ENCODE data around the gene PHC2. TPM values are rescaled to one million over a fixed set of nuclear protein-coding genes. Genes with fewer than 3 reads are reported as not detected.

PHC2 gene
- total RNA-seq, 2 experiments from 2014 or later = 43.0 to 43.7 TPM

DNA sequence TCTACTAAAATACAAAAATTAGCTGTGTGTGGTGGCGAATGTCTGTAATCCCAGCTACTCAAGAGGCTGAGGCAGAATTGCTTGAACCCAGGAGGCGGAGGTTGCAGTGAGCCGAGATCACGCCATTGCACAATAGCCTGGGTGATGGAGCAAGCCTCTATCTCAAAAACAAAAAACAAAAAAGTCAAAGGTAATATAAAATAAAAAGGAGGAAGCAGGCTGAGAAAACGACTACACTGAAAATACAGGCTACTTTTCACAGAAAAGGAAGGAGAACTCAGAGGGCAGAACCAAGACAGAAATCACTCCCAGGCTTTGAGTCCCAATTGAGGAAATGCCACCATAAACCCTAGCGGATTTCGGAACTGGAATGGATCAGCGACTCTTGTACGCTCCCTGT, 104.1 kb downstream of the PHC2 start:
- DNase-seq (no peak), ATAC-seq (ENCODE audit: low read depth) (no peak)
- Mint-ChIP-seq H3K27me3 (no peaks in the 10 kb centered on the region), H3K9me3 (no peaks in the 10 kb centered on the region), H3K36me3 (peaks cover 22% of the 10 kb centered on the region), H3K27ac (peak overlapping the region; percentile 51), H3K4me1 (peaks cover 9% of the 10 kb centered on the region), H3K4me3 (no peak overlapping the region)
- POLR2A ChIA-PET = no interaction called here

DNA sequence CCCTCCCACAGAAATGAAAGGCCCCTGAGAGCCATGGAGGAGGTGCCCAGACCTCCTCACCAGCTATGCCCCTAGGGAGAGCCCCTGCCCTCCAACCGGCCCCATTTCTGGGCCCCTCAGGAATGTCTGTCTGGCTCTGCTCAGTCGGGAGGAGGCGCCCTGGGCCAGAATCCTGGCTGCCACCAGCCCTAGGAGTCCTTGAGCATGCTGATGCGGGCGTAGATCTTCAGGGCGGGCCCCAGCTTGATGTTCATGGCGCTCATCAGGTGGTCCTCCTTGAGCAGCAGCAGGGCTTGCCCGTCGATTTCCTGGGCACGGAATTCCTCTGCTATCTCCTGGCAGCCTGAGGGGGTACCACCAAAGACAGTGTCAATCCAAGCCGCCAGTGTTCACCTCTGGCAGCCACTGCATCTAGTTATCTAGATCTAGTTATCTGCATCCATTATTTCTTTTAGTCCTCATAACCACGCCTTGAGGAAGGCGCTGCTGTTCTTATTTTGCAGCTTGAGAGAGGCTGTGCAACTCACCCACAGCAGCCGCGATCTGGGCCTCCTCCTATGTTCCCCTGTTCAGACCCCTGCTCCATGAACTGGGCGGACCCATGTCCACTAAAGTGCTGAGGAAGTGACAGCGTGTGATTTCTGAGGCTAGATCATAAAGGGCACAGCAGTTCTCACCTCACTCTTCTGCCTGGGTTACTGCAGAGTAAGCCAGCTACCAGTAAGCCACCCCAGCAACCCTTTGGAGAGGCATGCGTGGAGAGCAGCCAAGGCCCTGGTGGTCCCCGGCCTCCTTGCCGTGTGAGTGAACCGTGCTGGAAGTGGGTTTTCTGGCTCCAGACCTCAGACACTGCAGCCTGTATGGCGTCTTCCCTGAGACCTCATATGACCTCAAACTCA, 106.0 kb downstream of the PHC2 start:
- no peak for DNase-seq
- H3K4me3 Mint-ChIP-seq = no peak overlapping the region
- H3K27me3 Mint-ChIP-seq = no peaks in the 10 kb centered on the region
- H3K4me1 Mint-ChIP-seq = peaks cover 9% of the 10 kb centered on the region
- ATAC-seq (ENCODE audit: low read depth) = no peak
- H3K36me3 Mint-ChIP-seq = peaks cover 22% of the 10 kb centered on the region
- H3K27ac Mint-ChIP-seq = no peak overlapping the region
- H3K9me3 Mint-ChIP-seq = no peaks in the 10 kb centered on the region
- POLR2A ChIA-PET = no interaction called here

DNA sequence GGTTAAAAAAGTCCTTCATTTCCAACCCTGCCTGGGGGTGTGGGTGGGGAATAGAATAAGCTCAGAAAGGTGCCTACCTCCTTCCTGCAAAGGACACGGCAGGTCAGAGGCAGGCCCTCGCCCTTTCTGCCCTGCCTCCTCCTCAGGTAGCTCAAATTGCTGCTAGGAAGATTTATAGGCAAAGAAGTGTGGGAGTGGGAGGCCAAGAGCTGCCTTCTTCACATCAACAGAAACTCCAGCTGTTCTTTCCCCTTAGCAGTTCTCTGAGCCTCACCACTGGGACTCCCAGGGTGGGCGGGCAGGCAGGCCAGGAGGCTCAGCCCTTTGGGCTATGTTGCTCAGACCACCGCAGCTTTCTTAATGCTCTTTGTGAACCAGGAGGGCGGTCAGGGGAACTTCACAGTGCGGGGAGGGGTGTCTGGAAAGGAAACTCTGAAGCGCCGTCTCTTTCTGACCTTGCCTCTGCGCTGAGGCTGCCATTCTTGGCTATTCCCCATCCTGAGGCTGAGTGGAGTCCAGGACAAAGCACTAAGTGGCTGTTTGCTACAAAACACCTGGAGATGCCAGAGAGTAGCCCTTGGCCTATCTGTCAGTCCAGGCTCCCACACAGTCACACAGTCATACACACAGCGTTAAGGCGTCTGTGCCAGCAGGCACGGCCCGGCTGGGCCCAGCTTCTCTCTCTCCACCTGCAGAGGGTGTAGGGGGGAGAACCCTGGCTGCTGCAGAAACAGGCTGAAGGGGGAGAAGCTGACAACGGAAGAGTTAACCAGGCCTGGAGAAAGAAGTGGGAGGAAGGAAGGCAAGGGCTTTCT, 107.0 kb downstream of the PHC2 start:
- H3K27ac Mint-ChIP-seq = no peak overlapping the region
- DNase-seq (no peak), ATAC-seq (ENCODE audit: low read depth) (no peak)
- no peak overlapping the region for H3K4me3 Mint-ChIP-seq
- H3K4me1 Mint-ChIP-seq = peaks cover 7% of the 10 kb centered on the region
- no peaks in the 10 kb centered on the region for H3K27me3 Mint-ChIP-seq
- no peaks in the 10 kb centered on the region for H3K9me3 Mint-ChIP-seq
- POLR2A ChIA-PET = no interaction called here
- peaks cover 17% of the 10 kb centered on the region for H3K36me3 Mint-ChIP-seq

DNA sequence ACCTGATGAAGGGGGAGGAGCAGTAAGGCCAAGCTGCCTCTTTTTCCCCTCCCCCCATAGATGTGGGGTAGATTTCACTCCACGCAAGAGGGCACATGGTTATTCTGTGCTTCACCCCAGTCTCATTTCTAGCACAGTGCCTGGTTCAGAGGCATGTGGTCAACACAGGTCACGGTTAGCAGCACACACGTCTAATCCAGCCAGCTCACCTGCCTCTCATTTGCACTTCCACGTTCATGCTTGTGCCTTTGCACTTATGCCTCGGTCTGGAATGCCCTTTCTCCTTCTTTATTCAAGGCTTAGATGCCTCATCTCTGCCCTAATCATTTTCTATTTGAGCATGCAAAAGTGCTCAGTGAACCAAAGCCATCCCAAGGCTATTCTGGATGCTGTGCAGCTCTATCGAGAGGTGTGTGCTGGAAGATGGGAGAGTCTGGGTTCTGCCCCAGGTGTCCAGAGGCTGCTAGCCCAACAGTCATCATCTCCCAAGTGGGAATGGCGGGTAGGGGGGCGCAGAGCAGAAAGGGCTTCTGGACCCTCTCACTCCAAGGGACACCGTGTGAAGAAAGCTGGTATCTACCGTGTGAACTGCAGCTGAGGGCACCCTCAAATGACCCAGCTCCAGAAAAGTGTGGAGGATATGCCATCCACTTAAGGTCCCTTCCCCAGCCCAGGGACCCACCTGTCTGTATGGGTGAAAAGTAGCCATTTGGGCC, 107.9 kb downstream of the PHC2 start:
- POLR2A ChIA-PET = no interaction called here
- Mint-ChIP-seq H3K27me3 (peaks cover 3% of the 10 kb centered on the region), H3K27ac (no peak overlapping the region), H3K9me3 (no peaks in the 10 kb centered on the region), H3K36me3 (peaks cover 11% of the 10 kb centered on the region), H3K4me1 (peaks cover 2% of the 10 kb centered on the region), H3K4me3 (no peak overlapping the region)
- DNase-seq (no peak), ATAC-seq (ENCODE audit: low read depth) (no peak)

DNA sequence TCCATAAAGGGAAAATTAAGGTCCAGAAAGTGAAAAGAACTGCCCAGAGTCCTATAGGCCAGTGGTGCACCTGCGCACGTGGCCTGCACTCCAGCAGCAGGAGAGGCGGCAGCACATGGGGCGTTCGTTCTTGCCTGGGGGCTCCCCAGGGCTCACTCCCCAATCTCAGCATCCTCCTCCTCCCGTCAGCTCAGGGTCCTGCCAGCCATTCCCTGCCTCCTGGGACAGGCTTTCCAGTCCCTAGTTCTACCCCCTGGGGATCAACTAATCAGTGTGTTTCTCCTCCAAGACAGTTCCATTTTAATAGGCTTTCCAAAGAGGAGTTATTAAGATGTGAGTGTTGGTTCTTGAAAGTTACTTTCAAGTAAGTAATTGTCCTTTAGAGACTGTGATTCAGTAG, 108.8 kb downstream of the PHC2 start:
- Mint-ChIP-seq H3K4me1 (peaks cover under 1% of the 10 kb centered on the region), H3K4me3 (no peak overlapping the region), H3K27me3 (peaks cover 6% of the 10 kb centered on the region), H3K27ac (no peak overlapping the region), H3K9me3 (no peaks in the 10 kb centered on the region), H3K36me3 (peaks cover 11% of the 10 kb centered on the region)
- POLR2A ChIA-PET = no interaction called here
- DNase-seq (no peak), ATAC-seq (ENCODE audit: low read depth) (no peak)

DNA sequence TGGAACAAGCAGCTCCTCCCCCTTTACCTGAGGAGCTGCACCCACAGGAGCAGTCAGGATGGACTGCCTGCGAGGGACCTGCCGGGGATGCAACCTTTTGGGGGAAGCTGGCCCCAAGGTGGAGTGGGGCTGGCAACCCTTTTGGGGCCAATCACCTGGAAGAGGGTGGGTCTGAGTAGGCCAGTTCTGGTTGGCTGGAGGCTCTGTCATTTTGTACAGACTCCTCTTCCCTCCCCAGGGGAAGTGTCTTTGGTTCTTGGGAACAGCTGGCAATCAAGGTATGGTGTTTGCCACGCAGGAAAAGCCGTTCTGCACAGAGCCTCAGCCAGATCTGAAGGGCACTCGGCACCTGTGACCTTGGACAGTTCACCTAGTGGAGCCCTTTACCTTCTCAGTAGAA, 109.7 kb downstream of the PHC2 start:
- DNase-seq (no peak), ATAC-seq (ENCODE audit: low read depth) (no peak)
- peaks cover 12% of the 10 kb centered on the region for H3K27me3 Mint-ChIP-seq
- no peaks in the 10 kb centered on the region for H3K9me3 Mint-ChIP-seq
- POLR2A ChIA-PET = no interaction called here
- H3K27ac Mint-ChIP-seq = no peak overlapping the region
- no peak overlapping the region for H3K4me3 Mint-ChIP-seq
- no peaks in the 10 kb centered on the region for H3K4me1 Mint-ChIP-seq
- peaks cover 11% of the 10 kb centered on the region for H3K36me3 Mint-ChIP-seq

DNA sequence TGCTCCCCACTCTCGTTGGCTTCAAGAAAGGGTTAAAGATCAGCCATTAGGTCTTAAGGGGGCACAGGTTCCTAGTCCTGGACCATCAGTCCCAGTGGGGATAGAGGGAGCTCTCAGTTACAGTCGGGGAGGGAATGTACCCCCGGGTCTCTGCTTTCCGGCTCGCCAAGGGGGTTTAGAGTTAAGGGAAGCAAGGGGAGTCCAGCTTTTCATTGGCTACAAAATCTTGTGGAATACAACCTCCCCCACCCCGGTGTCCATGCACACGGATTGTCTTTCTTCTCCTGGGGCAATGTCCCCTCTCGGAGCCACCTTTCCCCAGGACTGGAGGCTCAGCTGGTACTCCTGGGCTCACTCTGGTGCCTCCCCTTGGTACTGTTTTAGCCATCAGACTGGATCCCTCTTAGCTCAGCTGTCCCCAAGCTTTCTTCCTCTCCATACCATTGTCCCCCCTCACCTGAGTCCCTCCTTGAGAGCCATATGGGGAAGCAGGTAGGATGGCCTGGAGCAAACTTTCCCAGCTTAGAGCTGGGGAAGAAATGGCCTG, 110.2 kb downstream of the PHC2 start, which contains the start of gene A3GALT2:
TSS of gene A3GALT2 (minus strand) at position 480 of the 547 bp plus-strand sequence. CDS start at position 480, 0 bp downstream.
- Mint-ChIP-seq H3K4me3 (no peak within 1 kb of the TSS), H3K4me1 (no peaks in the 10 kb centered on the region), H3K27ac (no peak within 1 kb of the TSS), H3K9me3 (no peaks in the 10 kb centered on the region), H3K36me3 (peaks cover 7% of the 10 kb centered on the region), H3K27me3 (peaks cover 17% of the 10 kb centered on the region)
- DNase-seq (no peak), ATAC-seq (ENCODE audit: low read depth) (no peak)
- POLR2A ChIA-PET = no interaction called here

DNA sequence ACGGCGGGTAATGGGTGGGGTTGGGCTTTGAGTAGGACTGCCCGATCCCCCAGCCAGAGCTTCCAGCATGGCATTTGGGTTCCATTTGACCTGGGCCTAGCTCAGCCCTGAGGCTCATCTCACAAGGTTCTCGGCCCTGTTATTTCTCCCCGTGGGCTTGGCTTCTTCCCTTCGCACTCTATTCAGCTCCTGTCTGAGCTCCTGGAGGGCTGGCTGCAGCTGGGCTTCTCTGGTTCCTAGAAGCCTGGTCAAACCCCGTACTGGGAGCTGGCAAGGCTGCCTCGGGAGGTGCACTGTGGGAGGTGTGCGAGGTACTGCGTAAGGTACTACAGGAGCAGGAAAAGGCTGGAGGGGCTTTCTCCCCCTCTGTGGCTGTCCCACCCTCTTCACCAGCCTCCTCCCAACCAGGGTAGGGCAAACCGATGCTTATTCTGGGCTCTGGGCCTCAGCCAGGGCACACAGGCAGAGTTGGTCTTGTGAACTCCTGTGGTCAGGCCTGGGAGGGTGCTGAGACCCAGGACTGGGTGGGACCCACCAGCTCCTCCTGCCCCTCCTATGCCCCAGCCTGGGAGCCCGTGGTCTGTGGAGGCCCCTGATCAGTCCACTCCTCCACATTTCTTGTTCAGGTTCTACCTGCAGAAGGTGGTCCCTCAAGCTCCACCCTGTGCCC, 110.8 kb downstream of the PHC2 start:
- Mint-ChIP-seq H3K4me1 (no peaks in the 10 kb centered on the region), H3K9me3 (no peaks in the 10 kb centered on the region), H3K36me3 (peaks cover 5% of the 10 kb centered on the region), H3K27me3 (peaks cover 18% of the 10 kb centered on the region), H3K27ac (no peak overlapping the region), H3K4me3 (no peak overlapping the region)
- no peak for ATAC-seq (ENCODE audit: low read depth)
- POLR2A ChIA-PET = no interaction called here
- no peak for DNase-seq

DNA sequence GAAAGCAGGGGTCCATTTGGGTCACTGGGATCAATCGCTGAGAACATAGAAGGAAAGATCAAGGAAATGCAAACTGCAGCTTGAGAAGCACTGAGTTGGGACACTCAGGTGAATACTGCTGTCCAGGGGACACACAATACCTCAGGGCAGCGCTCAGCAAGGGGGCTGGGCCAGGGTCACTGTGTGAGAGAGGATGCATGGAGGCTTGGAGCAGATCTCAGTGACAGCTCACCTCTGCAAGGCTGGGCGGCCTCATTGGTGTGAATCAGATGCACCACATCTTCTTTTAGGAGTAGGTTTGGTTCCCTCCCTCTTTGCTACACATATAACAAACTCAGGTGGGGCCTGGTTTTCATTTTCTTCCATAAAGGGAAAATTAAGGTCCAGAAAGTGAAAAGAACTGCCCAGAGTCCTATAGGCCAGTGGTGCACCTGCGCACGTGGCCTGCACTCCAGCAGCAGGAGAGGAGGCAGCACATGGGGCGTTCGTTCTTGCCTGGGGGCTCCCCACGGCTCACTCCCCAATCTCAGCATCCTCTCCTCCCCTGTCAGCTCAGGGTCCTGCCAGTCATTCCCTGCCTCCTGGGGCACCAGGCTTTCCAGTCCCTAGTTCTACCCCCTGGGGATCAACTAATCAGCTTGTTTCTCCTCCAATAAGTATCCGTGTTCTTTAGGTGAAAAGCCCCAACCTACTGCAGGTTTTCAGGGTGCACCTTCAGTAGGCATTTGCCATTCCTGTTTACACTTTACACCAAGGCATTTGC, 111.5 kb downstream of the PHC2 start:
- ATAC-seq (ENCODE audit: low read depth) = no peak
- no peaks in the 10 kb centered on the region for H3K4me1 Mint-ChIP-seq
- H3K27me3 Mint-ChIP-seq = peaks cover 18% of the 10 kb centered on the region
- H3K27ac Mint-ChIP-seq = no peak overlapping the region
- no peak overlapping the region for H3K4me3 Mint-ChIP-seq
- POLR2A ChIA-PET = no interaction called here
- DNase-seq = no peak
- no peaks in the 10 kb centered on the region for H3K9me3 Mint-ChIP-seq
- H3K36me3 Mint-ChIP-seq = peaks cover 4% of the 10 kb centered on the region

DNA sequence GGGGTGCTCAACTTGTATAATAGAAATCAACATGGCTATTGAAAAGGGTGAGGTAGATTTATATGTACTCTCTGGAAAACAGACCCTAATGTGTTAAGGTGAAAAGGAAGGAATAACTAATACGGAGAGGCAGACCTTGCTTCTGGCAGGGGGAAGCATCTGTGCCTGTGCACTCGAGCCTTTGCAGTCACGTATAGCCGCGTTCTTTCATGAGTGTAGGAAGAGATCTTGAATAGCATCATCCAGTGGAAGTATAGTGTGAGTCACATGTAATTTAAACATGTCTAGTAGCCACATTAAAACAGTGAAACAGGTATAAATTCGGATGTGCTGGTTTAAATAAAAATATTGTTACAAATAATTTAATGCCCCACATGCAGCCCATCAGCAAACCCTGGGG, 112.9 kb downstream of the PHC2 start:
- H3K27ac Mint-ChIP-seq = no peak overlapping the region
- POLR2A ChIA-PET = no interaction called here
- no peak overlapping the region for H3K4me3 Mint-ChIP-seq

DNA sequence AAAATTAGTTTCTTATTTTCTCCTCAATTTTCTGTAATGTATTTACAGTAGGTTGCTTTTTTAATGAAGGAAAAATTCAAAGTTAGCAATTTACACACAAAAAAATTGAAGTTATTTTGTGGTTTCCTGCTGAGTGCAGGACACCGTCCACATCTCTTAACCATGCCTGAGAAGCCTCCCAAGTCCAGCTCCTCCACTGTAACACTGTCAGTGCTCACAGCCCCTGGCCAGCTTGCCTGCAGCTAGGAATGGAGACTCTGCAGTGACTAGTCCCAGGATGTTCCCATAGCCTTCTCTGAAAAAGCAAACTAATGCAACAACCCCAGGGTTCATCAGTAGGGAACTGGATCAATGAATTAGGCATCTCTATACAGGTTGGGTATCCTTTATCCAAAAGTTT, 113.5 kb downstream of the PHC2 start:
- POLR2A ChIA-PET = no interaction called here
- no peak overlapping the region for H3K27ac Mint-ChIP-seq
- no peaks in the 10 kb centered on the region for H3K4me1 Mint-ChIP-seq
- no peaks in the 10 kb centered on the region for H3K36me3 Mint-ChIP-seq
- no peak overlapping the region for H3K4me3 Mint-ChIP-seq
- peaks cover 20% of the 10 kb centered on the region for H3K27me3 Mint-ChIP-seq
- DNase-seq (no peak), ATAC-seq (ENCODE audit: low read depth) (no peak)
- no peaks in the 10 kb centered on the region for H3K9me3 Mint-ChIP-seq

More for the DNA sequence above, 112.9 kb downstream of the PHC2 start:
- ATAC-seq (ENCODE audit: low read depth) (no peak), DNase-seq (no peak)
- peaks cover under 1% of the 10 kb centered on the region for H3K36me3 Mint-ChIP-seq
- H3K27me3 Mint-ChIP-seq = peaks cover 18% of the 10 kb centered on the region
- no peaks in the 10 kb centered on the region for H3K9me3 Mint-ChIP-seq
- H3K4me1 Mint-ChIP-seq = no peaks in the 10 kb centered on the region

DNA sequence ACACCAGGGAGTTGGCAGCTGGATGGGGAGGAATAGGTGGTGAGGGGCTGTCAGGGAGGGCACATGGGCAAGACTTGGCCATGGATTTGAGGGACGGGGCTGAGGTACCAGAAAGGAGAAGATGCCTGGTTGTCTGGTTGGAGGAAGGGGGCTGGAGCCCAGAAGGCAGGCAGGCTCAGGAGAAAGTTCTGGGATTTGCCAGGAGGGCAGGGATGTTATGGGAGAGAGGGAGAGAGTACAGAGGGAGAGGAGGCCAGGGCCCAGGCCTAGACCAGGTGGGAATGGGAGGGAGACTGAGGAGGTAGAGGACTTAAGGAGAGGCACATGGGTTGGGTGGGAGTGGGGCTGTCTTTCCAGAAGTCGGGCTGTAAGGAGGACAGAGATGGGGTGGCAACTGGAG, 114.3 kb downstream of the PHC2 start:
- no peak overlapping the region for H3K4me3 Mint-ChIP-seq
- H3K4me1 Mint-ChIP-seq = no peaks in the 10 kb centered on the region
- DNase-seq (no peak), ATAC-seq (ENCODE audit: low read depth) (no peak)
- POLR2A ChIA-PET = no interaction called here
- no peaks in the 10 kb centered on the region for H3K9me3 Mint-ChIP-seq
- H3K36me3 Mint-ChIP-seq = no peaks in the 10 kb centered on the region
- peaks cover 23% of the 10 kb centered on the region for H3K27me3 Mint-ChIP-seq
- no peak overlapping the region for H3K27ac Mint-ChIP-seq
